ENCODE results near the gene CLIP1. TPM values are rescaled to one million over a fixed set of nuclear protein-coding genes. Genes with fewer than 3 reads are reported as not detected.
A peak's percentile ranks its signal among the peaks of the same experiment; 100 is the strongest.
"Not testable (repeated sequence)": the region's sequence is repeated elsewhere in the genome, so short reads cannot be mapped to it uniquely, and the experiment has no call there.

CLIP1 gene
- total RNA-seq, 1 donor from 2014 or later, result 108 TPM

GRCh38 chr12:122422730-122423257, 325 bp upstream of the CLIP1 start:
- H3K27ac ChIP-seq, result peak overlapping the region; percentile 84
- no peak for DNase-seq

GRCh38 chr12:122421187-122421820, 1.2 kb downstream of the CLIP1 start:
- ATAC-seq (peak; percentile 43), DNase-seq (peak; percentile 77)
- Histone ChIP-seq H3K9me3 (no peaks in the 10 kb centered on the region), H3K36me3 (peaks cover 6% of the 10 kb centered on the region), H3K27ac (peak overlapping the region; percentile 98), H3K4me3 (peak overlapping the region; percentile 89), H3K4me1 (peaks cover 23% of the 10 kb centered on the region), H3K27me3 (no peaks in the 10 kb centered on the region)
- intact Hi-C loops (cut with DNase I), result no loop called here
- TF ChIP-seq CTCF (IDR thresholded peaks at IDR 0.05), result no peak

More at GRCh38 chr12:122422730-122423257, 325 bp upstream of the CLIP1 start:
- ATAC-seq, result peak; percentile 1
- intact Hi-C loops (cut with DNase I), result no loop called here
- Histone ChIP-seq H3K4me3 (peak overlapping the region; percentile 55), H3K36me3 (no peaks in the 10 kb centered on the region), H3K9me3 (no peaks in the 10 kb centered on the region), H3K4me1 (peaks cover 23% of the 10 kb centered on the region), H3K27me3 (no peaks in the 10 kb centered on the region)
- no peak for TF ChIP-seq CTCF (IDR thresholded peaks at IDR 0.05)

GRCh38 chr12:122420471-122421162, 1.9 kb downstream of the CLIP1 start:
- peaks cover 23% of the 10 kb centered on the region for H3K4me1 ChIP-seq
- H3K36me3 ChIP-seq, result peaks cover 7% of the 10 kb centered on the region
- H3K9me3 ChIP-seq, result no peaks in the 10 kb centered on the region
- H3K4me3 ChIP-seq, result peak overlapping the region; percentile 89
- no peak for TF ChIP-seq CTCF (IDR thresholded peaks at IDR 0.05)
- no peak for DNase-seq
- peak overlapping the region; percentile 98 for H3K27ac ChIP-seq
- no peaks in the 10 kb centered on the region for H3K27me3 ChIP-seq
- no peak for ATAC-seq
- intact Hi-C loops (cut with DNase I), result no loop called here

- H3K27ac ChIP-seq, result not testable (repeated sequence)
These were observed 3.4 kb downstream of the CLIP1 start for GRCh38 chr12:122419094-122419493.

GRCh38 chr12:122415665-122416064, 6.8 kb downstream of the CLIP1 start:
- intact Hi-C loops (cut with DNase I); H3K36me3 ChIP-seq; H3K27ac ChIP-seq; ATAC-seq; H3K4me3 ChIP-seq; DNase-seq; H3K9me3 ChIP-seq; H3K27me3 ChIP-seq: not testable (repeated sequence)
- peaks cover 28% of the 10 kb centered on the region for H3K4me1 ChIP-seq

More at GRCh38 chr12:122419094-122419493, 3.4 kb downstream of the CLIP1 start:
- ATAC-seq; H3K9me3 ChIP-seq; H3K27me3 ChIP-seq; H3K36me3 ChIP-seq; intact Hi-C loops (cut with DNase I); DNase-seq; H3K4me3 ChIP-seq: not testable (repeated sequence)
- H3K4me1 ChIP-seq, result peaks cover 23% of the 10 kb centered on the region

GRCh38 chr12:122413516-122414404, 8.7 kb downstream of the CLIP1 start:
- intact Hi-C loops (cut with DNase I), result no loop called here

More at GRCh38 chr12:122413516-122414404, 8.7 kb downstream of the CLIP1 start:
- Histone ChIP-seq H3K36me3 (peaks cover 7% of the 10 kb centered on the region), H3K27ac (peak overlapping the region; percentile 4), H3K27me3 (no peaks in the 10 kb centered on the region), H3K9me3 (no peaks in the 10 kb centered on the region), H3K4me1 (peaks cover 22% of the 10 kb centered on the region), H3K4me3 (no peak overlapping the region)
- no peak for TF ChIP-seq CTCF (IDR thresholded peaks at IDR 0.05)
- ATAC-seq (peak; percentile 56), DNase-seq (no peak)

All from upper lobe of right lung (tissue), 1 donor.